GM12873 (cell line): ENCODE data around the gene PRRT1B.

ENCODE experiments used
- TF ChIP-seq, protein P1 (sequence below): IDR thresholded peaks from 2 replicates; pipeline ENCODE4 v1.5.1; 2012; ENCODE audit warnings: low read depth, mild to moderate bottlenecking, moderate library complexity, low read length, control low read depth; ENCODE audit not compliant: insufficient read depth; ENCODE audit errors: missing control alignments

Gene PRRT1B

GRCh38 chr9:131580358-131580757 lies 35.0 kb downstream of the PRRT1B start:
- TF ChIP-seq, protein P1, sequence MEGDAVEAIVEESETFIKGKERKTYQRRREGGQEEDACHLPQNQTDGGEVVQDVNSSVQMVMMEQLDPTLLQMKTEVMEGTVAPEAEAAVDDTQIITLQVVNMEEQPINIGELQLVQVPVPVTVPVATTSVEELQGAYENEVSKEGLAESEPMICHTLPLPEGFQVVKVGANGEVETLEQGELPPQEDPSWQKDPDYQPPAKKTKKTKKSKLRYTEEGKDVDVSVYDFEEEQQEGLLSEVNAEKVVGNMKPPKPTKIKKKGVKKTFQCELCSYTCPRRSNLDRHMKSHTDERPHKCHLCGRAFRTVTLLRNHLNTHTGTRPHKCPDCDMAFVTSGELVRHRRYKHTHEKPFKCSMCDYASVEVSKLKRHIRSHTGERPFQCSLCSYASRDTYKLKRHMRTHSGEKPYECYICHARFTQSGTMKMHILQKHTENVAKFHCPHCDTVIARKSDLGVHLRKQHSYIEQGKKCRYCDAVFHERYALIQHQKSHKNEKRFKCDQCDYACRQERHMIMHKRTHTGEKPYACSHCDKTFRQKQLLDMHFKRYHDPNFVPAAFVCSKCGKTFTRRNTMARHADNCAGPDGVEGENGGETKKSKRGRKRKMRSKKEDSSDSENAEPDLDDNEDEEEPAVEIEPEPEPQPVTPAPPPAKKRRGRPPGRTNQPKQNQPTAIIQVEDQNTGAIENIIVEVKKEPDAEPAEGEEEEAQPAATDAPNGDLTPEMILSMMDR, result no peak

- TF ChIP-seq, protein P1, result no peak
Measured at GRCh38 chr9:131582056-131582455, 36.7 kb downstream of the PRRT1B start.

GRCh38 chr9:131582466-131583336 lies 37.4 kb downstream of the PRRT1B start:
- TF ChIP-seq, protein P1, result no peak

DNA sequence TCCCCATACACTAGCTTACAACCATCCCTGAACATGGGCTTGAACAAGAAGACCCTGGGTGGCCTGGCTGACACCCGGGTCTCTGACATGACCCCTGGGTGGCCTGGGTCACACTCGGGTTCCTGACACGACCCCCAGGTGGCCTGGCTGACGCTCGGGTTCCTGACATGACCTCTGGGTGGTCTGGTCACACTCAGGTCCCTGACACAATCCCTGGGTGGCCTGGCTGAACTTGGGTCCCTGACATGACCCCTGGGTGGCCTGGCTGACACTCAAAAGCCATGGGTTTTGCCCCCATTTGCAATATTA lies 38.0 kb downstream of the PRRT1B start:
- TF ChIP-seq, protein P1, result no peak

GRCh38 chr9:131583836-131584555 lies 38.7 kb downstream of the PRRT1B start:
- TF ChIP-seq, protein P1, result no peak

- TF ChIP-seq, protein P1, result no peak
Measured at GRCh38 chr9:131584858-131585257, 39.5 kb downstream of the PRRT1B start.

DNA sequence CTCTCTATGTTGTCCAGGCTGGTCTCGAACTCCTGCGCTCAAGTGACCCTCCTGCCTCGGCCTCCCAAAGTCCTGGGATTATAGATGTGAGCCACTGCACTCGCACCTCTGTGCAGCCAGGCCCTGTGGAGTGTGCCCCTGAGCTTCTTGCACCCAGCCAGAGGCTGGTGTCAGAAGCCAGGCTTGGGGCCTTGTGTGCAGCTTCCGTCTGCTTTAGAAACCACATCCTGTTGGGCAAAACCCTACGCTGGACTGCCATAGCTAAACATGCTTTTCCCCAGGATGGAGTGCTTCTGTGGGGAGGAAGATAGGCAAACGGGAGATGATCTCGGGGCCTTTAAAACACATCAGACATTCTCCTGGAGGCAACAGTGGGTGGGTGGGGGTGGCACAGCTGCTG lies 40.1 kb downstream of the PRRT1B start:
- TF ChIP-seq, protein P1, result no peak
